ENCODE data around the gene CPNE2. TPM values are rescaled to one million over a fixed set of nuclear protein-coding genes. Genes with fewer than 3 reads are reported as not detected.

The CPNE2 gene
- total RNA-seq, 1 experiment from 2014 or later, result 14.5 TPM

- Mint-ChIP-seq H3K36me3 (ENCODE audit: insufficient read depth, unreplicated experiment) (no peaks in the 10 kb centered on the region), H3K27me3 (ENCODE audit: unreplicated experiment) (no peaks in the 10 kb centered on the region), H3K4me3 (ENCODE audit: low read depth, unreplicated experiment) (no peak overlapping the region), H3K4me1 (ENCODE audit: low read depth, unreplicated experiment) (peaks cover 17% of the 10 kb centered on the region), H3K9me3 (ENCODE audit: low read depth, unreplicated experiment) (no peaks in the 10 kb centered on the region), H3K27ac (ENCODE audit: unreplicated experiment) (no peak overlapping the region)
- BruUV-seq (replicated peaks), result no TSS peak
- CTCF ChIA-PET, result no interaction called here
- no peak for DNase-seq
- TF ChIP-seq CTCF (IDR thresholded peaks at IDR 0.05; ENCODE audit: unreplicated experiment), result no peak
- intact Hi-C loops (cut with micrococcal nuclease; ENCODE audit: unreplicated experiment), result no loop called here
These were observed 12.3 kb downstream of the CPNE2 start for GRCh38 chr16:57104706-57105105.

GRCh38 chr16:57105184-57105583 is 12.8 kb downstream of the CPNE2 start:
- Mint-ChIP-seq H3K36me3 (ENCODE audit: insufficient read depth, unreplicated experiment) (no peaks in the 10 kb centered on the region), H3K4me1 (ENCODE audit: low read depth, unreplicated experiment) (peaks cover 12% of the 10 kb centered on the region), H3K4me3 (ENCODE audit: low read depth, unreplicated experiment) (no peak overlapping the region), H3K9me3 (ENCODE audit: low read depth, unreplicated experiment) (no peaks in the 10 kb centered on the region), H3K27me3 (ENCODE audit: unreplicated experiment) (no peaks in the 10 kb centered on the region), H3K27ac (ENCODE audit: unreplicated experiment) (no peak overlapping the region)
- no peak for TF ChIP-seq CTCF (IDR thresholded peaks at IDR 0.05; ENCODE audit: unreplicated experiment)
- no peak for DNase-seq
- CTCF ChIA-PET, result no interaction called here
- BruUV-seq (replicated peaks), result no TSS peak
- intact Hi-C loops (cut with micrococcal nuclease; ENCODE audit: unreplicated experiment), result no loop called here

GRCh38 chr16:57106767-57107166 is 14.4 kb downstream of the CPNE2 start:
- DNase-seq, result no peak
- intact Hi-C loops (cut with micrococcal nuclease; ENCODE audit: unreplicated experiment), result no loop called here
- H3K36me3 Mint-ChIP-seq (ENCODE audit: insufficient read depth, unreplicated experiment), result no peaks in the 10 kb centered on the region
- H3K9me3 Mint-ChIP-seq (ENCODE audit: low read depth, unreplicated experiment), result no peaks in the 10 kb centered on the region
- no TSS peak for BruUV-seq (replicated peaks)
- no peak overlapping the region for H3K27ac Mint-ChIP-seq (ENCODE audit: unreplicated experiment)
- CTCF ChIA-PET, result interaction anchor here (0.8 kb wide), 2 partner anchors 122 to 223 kb away, joined by 3 to 7 read pairs; no protein-coding TSS in a partner anchor
- peaks cover 9% of the 10 kb centered on the region for H3K4me1 Mint-ChIP-seq (ENCODE audit: low read depth, unreplicated experiment)
- no peak for TF ChIP-seq CTCF (IDR thresholded peaks at IDR 0.05; ENCODE audit: unreplicated experiment)
- no peak overlapping the region for H3K4me3 Mint-ChIP-seq (ENCODE audit: low read depth, unreplicated experiment)
- no peaks in the 10 kb centered on the region for H3K27me3 Mint-ChIP-seq (ENCODE audit: unreplicated experiment)

- no peaks in the 10 kb centered on the region for H3K27me3 Mint-ChIP-seq (ENCODE audit: unreplicated experiment)
- no peak overlapping the region for H3K4me3 Mint-ChIP-seq (ENCODE audit: low read depth, unreplicated experiment)
- TF ChIP-seq CTCF (IDR thresholded peaks at IDR 0.05; ENCODE audit: unreplicated experiment), result no peak
- H3K9me3 Mint-ChIP-seq (ENCODE audit: low read depth, unreplicated experiment), result no peaks in the 10 kb centered on the region
- H3K4me1 Mint-ChIP-seq (ENCODE audit: low read depth, unreplicated experiment), result peaks cover 9% of the 10 kb centered on the region
- intact Hi-C loops (cut with micrococcal nuclease; ENCODE audit: unreplicated experiment), result no loop called here
- no peaks in the 10 kb centered on the region for H3K36me3 Mint-ChIP-seq (ENCODE audit: insufficient read depth, unreplicated experiment)
- H3K27ac Mint-ChIP-seq (ENCODE audit: unreplicated experiment), result no peak overlapping the region
- no peak for DNase-seq
- CTCF ChIA-PET, result interaction anchor here (0.6 to 0.8 kb wide), 6 partner anchors 117 to 465 kb away, joined by 3 to 7 read pairs (median 4); no protein-coding TSS in a partner anchor
- no TSS peak for BruUV-seq (replicated peaks)
These were observed 15.0 kb downstream of the CPNE2 start for GRCh38 chr16:57107321-57107922.
